Measurements from ENCODE around the gene PTCD1.
A peak's percentile ranks its signal among the peaks of the same experiment; 100 is the strongest.

Gene PTCD1

GRCh38 chr7:99473315-99473596, 34.7 kb upstream of the PTCD1 start:
- peaks cover 33% of the 10 kb centered on the region for H3K27me3 ChIP-seq
- no peaks in the 10 kb centered on the region for H3K9me3 ChIP-seq
- no peaks in the 10 kb centered on the region for H3K36me3 ChIP-seq
- H3K27ac ChIP-seq = peak overlapping the region; percentile 86
- TF ChIP-seq, protein P1, sequence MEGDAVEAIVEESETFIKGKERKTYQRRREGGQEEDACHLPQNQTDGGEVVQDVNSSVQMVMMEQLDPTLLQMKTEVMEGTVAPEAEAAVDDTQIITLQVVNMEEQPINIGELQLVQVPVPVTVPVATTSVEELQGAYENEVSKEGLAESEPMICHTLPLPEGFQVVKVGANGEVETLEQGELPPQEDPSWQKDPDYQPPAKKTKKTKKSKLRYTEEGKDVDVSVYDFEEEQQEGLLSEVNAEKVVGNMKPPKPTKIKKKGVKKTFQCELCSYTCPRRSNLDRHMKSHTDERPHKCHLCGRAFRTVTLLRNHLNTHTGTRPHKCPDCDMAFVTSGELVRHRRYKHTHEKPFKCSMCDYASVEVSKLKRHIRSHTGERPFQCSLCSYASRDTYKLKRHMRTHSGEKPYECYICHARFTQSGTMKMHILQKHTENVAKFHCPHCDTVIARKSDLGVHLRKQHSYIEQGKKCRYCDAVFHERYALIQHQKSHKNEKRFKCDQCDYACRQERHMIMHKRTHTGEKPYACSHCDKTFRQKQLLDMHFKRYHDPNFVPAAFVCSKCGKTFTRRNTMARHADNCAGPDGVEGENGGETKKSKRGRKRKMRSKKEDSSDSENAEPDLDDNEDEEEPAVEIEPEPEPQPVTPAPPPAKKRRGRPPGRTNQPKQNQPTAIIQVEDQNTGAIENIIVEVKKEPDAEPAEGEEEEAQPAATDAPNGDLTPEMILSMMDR (IDR thresholded peaks at IDR 0.05) = no peak
- peaks cover 11 to 12% of the 10 kb centered on the region in 2 experiments for H3K4me1 ChIP-seq (ENCODE audit: control insufficient read depth in 1 of 2, insufficient read depth in 1 of 2, low read depth in 1 of 2, low read length in 1 of 2)
- peak overlapping the region; percentile 87 to 94 for H3K4me3 ChIP-seq (ENCODE audit: low read depth in 1 of 2, low read length in 1 of 2)

DNA sequence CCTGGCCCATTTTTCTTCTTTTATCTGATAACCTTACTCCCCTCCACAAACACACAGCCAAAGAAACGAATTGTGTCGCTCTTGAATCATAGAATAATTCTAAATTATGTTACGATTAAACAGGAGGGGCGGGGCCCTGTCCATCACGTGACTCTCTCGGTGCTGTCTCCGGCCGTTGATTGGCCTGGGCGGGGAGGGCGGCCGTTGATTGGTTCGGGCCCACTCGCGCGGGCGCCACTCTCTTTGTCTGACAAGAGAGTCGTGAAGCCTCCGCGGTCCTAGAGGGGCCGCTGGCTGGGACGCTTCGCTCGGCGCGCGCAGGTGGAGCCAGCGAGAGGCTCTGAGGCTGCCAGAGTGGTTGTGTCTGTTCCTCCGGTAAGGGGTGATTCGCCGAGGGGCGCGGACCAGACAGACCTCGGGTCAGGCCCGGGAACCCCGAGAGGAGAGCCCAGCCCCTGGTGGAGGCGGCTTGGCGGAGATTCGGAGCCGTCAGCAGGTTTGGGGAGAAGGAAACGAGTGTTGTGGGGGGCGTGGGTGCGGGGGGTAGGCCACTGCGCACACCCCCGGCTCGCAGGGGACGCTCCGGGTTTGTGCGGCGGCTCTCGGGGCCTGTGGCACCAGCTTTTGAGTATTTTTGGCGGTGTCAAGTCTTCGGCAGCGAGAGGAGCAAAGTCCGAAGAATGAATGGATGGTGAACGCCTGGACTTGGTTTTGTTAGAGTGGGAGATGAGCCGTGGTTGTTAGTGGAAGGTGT, 34.1 kb upstream of the PTCD1 start, which contains the start of gene ZNF789:
Gene ZNF789 (plus strand): TSS at position 330 of the 754 bp plus-strand sequence. CDS start 3,567 bp downstream, outside the sequence.
- Histone ChIP-seq H3K4me3 (ENCODE audit: low read depth in 1 of 2, low read length in 1 of 2) (peak within 1 kb of the TSS; percentile 87 to 94), H3K4me1 (ENCODE audit: control insufficient read depth in 1 of 2, insufficient read depth in 1 of 2, low read depth in 1 of 2, low read length in 1 of 2) (peaks cover 11 to 12% of the 10 kb centered on the region in 2 experiments), H3K36me3 (no peaks in the 10 kb centered on the region), H3K27me3 (peaks cover 34% of the 10 kb centered on the region), H3K9me3 (no peaks in the 10 kb centered on the region), H3K27ac (peak within 1 kb of the TSS; percentile 86)
- TF ChIP-seq, protein P1 (IDR thresholded peaks at IDR 0.05) = peak; percentile 38

GRCh38 chr7:99469381-99470065, 30.9 kb upstream of the PTCD1 start:
- H3K4me3 ChIP-seq (ENCODE audit: low read depth in 1 of 2, low read length in 1 of 2) = no peak overlapping the region
- H3K27me3 ChIP-seq = peaks cover 34% of the 10 kb centered on the region
- TF ChIP-seq, protein P1 (IDR thresholded peaks at IDR 0.05) = no peak
- H3K4me1 ChIP-seq (ENCODE audit: control insufficient read depth in 1 of 2, insufficient read depth in 1 of 2, low read depth in 1 of 2, low read length in 1 of 2) = peaks cover 23 to 29% of the 10 kb centered on the region in 2 experiments
- no peaks in the 10 kb centered on the region for H3K36me3 ChIP-seq
- H3K27ac ChIP-seq = no peak overlapping the region
- H3K9me3 ChIP-seq = no peaks in the 10 kb centered on the region

GRCh38 chr7:99468336-99468918, 29.8 kb upstream of the PTCD1 start:
- TF ChIP-seq, protein P1 (IDR thresholded peaks at IDR 0.05) = no peak
- H3K36me3 ChIP-seq = peaks cover 4% of the 10 kb centered on the region
- no peak overlapping the region for H3K27ac ChIP-seq
- no peak overlapping the region for H3K4me3 ChIP-seq (ENCODE audit: low read depth in 1 of 2, low read length in 1 of 2)
- peaks cover 34% of the 10 kb centered on the region for H3K27me3 ChIP-seq
- no peaks in the 10 kb centered on the region for H3K9me3 ChIP-seq
- H3K4me1 ChIP-seq (ENCODE audit: control insufficient read depth in 1 of 2, insufficient read depth in 1 of 2, low read depth in 1 of 2, low read length in 1 of 2) = peaks cover 19 to 24% of the 10 kb centered on the region in 2 experiments

- H3K4me1 ChIP-seq (ENCODE audit: control insufficient read depth in 1 of 2, insufficient read depth in 1 of 2, low read depth in 1 of 2, low read length in 1 of 2) = peaks cover 11 to 18% of the 10 kb centered on the region in 2 experiments
Measured at GRCh38 chr7:99465421-99465768, 26.8 kb upstream of the PTCD1 start.

More at GRCh38 chr7:99465421-99465768, 26.8 kb upstream of the PTCD1 start:
- TF ChIP-seq, protein P1 (IDR thresholded peaks at IDR 0.05) = no peak
- Histone ChIP-seq H3K4me3 (ENCODE audit: low read depth in 1 of 2, low read length in 1 of 2) (peak overlapping the region; percentile 71 to 79), H3K36me3 (peaks cover 12% of the 10 kb centered on the region), H3K27me3 (peaks cover 22% of the 10 kb centered on the region), H3K9me3 (no peaks in the 10 kb centered on the region), H3K27ac (peak overlapping the region; percentile 85)
